ENCODE measurements around the gene SET.

DNA sequence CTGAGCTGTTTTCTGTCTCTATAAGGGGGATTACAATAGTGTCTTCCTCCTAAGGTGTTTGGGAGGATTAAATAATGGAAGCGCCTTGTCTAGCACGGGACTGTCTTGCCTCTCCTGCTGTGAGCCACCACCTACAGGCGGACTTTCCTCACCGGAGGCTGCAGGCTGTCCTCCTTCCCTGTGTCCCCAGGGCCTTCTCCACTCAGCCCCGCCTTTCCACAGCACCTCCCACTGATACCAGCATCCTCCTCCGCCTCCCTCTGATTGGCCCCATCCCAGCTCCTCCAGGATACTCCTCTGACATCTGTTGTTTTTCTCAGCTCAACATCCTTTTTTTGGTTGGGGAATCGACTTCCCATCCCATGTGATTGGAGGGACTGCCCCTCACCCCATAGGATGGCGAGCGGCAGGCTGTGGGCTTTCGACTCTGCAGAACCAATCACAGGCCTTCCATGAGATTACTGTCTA is 35.8 kb downstream of the SET start:
- TF ChIP-seq SAFB2 (CRISPR knock-in tag; IDR thresholded peaks at IDR 0.05; ENCODE audit: borderline replicate concordance, low read depth) (no peak), ZZZ3 (CRISPR knock-in tag; IDR thresholded peaks at IDR 0.05; ENCODE audit: borderline replicate concordance) (no peak), HMGA1 (CRISPR knock-in tag; conservative IDR thresholded peaks at IDR 0.05) (no peak), NR2C2 (CRISPR knock-in tag; IDR thresholded peaks at IDR 0.05; ENCODE audit: borderline replicate concordance) (no peak), HDAC6 (IDR thresholded peaks at IDR 0.05; ENCODE audit: low read depth, low read length) (no peak), EP300 (IDR thresholded peaks at IDR 0.05; ENCODE audit: low read depth in 2 of 2, low read length in 2 of 2) (no peak), EP300 (CRISPR knock-in tag; IDR thresholded peaks at IDR 0.05; ENCODE audit: borderline replicate concordance) (no peak)
- TF ChIP-seq, protein P1, sequence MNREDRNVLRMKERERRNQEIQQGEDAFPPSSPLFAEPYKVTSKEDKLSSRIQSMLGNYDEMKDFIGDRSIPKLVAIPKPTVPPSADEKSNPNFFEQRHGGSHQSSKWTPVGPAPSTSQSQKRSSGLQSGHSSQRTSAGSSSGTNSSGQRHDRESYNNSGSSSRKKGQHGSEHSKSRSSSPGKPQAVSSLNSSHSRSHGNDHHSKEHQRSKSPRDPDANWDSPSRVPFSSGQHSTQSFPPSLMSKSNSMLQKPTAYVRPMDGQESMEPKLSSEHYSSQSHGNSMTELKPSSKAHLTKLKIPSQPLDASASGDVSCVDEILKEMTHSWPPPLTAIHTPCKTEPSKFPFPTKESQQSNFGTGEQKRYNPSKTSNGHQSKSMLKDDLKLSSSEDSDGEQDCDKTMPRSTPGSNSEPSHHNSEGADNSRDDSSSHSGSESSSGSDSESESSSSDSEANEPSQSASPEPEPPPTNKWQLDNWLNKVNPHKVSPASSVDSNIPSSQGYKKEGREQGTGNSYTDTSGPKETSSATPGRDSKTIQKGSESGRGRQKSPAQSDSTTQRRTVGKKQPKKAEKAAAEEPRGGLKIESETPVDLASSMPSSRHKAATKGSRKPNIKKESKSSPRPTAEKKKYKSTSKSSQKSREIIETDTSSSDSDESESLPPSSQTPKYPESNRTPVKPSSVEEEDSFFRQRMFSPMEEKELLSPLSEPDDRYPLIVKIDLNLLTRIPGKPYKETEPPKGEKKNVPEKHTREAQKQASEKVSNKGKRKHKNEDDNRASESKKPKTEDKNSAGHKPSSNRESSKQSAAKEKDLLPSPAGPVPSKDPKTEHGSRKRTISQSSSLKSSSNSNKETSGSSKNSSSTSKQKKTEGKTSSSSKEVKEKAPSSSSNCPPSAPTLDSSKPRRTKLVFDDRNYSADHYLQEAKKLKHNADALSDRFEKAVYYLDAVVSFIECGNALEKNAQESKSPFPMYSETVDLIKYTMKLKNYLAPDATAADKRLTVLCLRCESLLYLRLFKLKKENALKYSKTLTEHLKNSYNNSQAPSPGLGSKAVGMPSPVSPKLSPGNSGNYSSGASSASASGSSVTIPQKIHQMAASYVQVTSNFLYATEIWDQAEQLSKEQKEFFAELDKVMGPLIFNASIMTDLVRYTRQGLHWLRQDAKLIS (CRISPR knock-in tag; IDR thresholded peaks at IDR 0.05): no peak
